Measurements from ENCODE around the gene ITGB2. TPM values are rescaled to one million over a fixed set of nuclear protein-coding genes. Genes with fewer than 3 reads are reported as not detected.

ITGB2 gene
- total RNA-seq, 1 experiment from 2014 or later: 1.4 TPM

- peaks cover 3% of the 10 kb centered on the region for H3K27me3 ChIP-seq (ENCODE audit: control insufficient read depth, insufficient read depth, low read length)
- H3K36me3 ChIP-seq (replicated peaks; ENCODE audit: control insufficient read depth, insufficient read depth, low read length): peaks cover 9% of the 10 kb centered on the region
- H3K4me3 ChIP-seq (ENCODE audit: insufficient read depth, low read depth, low read length): peak overlapping the region; percentile 96
- DNase-seq: no peak
Observed at GRCh38 chr21:44938772-44939531, 18.3 kb upstream of the ITGB2 start.

DNA sequence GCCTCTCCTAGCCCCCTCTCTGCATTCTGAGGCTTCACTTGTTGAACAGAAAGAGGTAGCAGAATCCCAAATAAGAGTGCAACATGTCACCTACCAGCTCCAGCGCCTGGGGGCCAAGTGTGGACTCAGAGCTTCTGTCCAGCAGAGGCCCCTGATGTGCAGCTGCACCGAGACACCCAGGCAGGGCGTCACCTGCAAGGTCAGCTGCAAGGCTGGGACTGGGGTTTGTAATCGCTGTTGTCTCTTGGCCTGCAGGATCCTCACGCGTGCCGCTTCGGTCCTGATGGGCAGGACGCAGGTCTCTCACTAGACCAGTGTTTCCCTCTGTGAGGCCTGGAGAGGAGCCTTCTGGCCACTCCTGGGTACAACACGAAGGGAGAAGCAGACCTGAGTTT, 14.8 kb upstream of the ITGB2 start:
- Histone ChIP-seq H3K4me3 (ENCODE audit: insufficient read depth, low read depth, low read length) (no peak overlapping the region), H3K36me3 (replicated peaks; ENCODE audit: control insufficient read depth, insufficient read depth, low read length) (no peaks in the 10 kb centered on the region), H3K27me3 (ENCODE audit: control insufficient read depth, insufficient read depth, low read length) (peaks cover 37% of the 10 kb centered on the region)
- DNase-seq: no peak

DNA sequence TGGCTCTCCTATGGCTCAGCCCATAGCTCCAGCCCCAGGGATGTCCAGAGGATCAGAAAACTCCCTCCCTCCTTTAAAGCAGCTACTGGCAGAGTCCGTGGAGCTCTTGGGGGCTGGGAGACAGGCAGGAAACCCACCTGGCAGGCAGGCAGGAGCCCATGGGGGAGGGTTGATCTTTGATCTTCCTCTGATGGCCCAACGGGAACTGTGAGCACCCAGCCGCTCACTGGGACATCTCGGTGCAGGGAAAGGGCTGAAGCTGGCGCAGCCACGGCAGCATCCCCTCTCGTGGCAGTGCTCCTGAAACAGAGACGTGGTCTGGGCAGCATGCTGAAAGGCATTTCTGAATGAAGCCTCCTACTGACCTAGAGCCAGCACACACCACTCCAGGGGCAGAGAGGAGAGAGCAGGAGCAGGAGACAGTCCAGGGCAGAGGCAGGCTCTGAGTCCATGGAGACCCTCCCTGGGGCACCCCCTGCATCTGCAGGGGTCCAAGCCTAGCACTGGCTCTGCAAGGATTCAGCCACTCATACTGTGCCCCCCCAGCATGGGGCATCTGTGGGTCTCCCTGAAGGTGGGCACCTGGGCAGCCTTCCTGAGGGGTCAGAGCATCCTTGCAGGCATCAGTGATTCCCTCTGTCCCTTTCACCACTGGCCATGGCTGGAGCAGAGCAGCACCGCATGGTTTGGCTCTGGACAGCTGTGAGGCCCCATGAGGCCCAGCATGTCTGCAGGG, 14.3 kb upstream of the ITGB2 start:
- Histone ChIP-seq H3K4me3 (ENCODE audit: insufficient read depth, low read depth, low read length) (no peak overlapping the region), H3K27me3 (ENCODE audit: control insufficient read depth, insufficient read depth, low read length) (peaks cover 43% of the 10 kb centered on the region), H3K36me3 (replicated peaks; ENCODE audit: control insufficient read depth, insufficient read depth, low read length) (no peaks in the 10 kb centered on the region)
- no peak for DNase-seq

DNA sequence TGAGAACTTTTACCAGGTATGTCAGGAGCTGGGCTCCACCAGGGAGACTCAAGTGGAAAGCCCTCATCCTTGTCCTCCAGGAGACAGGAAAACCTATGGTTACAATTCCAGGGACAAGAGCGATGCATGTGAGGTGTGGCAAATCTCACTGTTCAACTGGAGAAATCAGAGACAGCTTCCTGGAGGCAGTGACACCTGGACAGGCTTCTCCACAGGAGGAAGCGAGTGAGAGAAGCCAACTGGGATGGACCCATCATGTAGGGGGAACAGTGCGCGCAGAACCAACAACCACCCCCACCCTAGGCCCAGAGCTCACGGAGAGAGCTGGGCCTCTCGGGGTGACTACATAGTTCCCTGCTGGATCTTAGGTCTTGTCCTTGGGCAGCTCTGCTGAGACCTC, 13.6 kb upstream of the ITGB2 start:
- Histone ChIP-seq H3K27me3 (ENCODE audit: control insufficient read depth, insufficient read depth, low read length) (peaks cover 50% of the 10 kb centered on the region), H3K36me3 (replicated peaks; ENCODE audit: control insufficient read depth, insufficient read depth, low read length) (no peaks in the 10 kb centered on the region)
- DNase-seq: no peak

DNA sequence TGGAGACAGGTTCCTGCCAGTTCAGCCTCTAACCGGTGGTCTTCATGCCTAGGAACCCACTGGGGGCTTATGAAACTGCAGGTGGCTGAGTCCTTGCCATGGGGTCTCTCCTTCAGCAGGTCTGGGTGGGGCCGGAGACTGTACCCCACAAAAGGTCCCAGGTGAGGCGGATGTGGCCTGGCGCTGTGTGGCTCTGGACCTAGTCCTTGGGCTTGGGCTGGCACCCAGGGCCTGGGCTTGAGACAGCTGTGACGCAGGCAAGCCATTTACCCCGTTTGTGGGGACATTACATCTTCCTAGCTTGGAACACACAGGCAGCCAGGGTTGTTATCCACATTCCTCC, 13.2 kb upstream of the ITGB2 start:
- no peak for DNase-seq
- no peaks in the 10 kb centered on the region for H3K36me3 ChIP-seq (replicated peaks; ENCODE audit: control insufficient read depth, insufficient read depth, low read length)
- H3K27me3 ChIP-seq (ENCODE audit: control insufficient read depth, insufficient read depth, low read length): peaks cover 53% of the 10 kb centered on the region
- H3K4me3 ChIP-seq (ENCODE audit: insufficient read depth, low read depth, low read length): no peak overlapping the region

More for the DNA sequence above, 13.6 kb upstream of the ITGB2 start:
- H3K4me3 ChIP-seq (ENCODE audit: insufficient read depth, low read depth, low read length): no peak overlapping the region

DNA sequence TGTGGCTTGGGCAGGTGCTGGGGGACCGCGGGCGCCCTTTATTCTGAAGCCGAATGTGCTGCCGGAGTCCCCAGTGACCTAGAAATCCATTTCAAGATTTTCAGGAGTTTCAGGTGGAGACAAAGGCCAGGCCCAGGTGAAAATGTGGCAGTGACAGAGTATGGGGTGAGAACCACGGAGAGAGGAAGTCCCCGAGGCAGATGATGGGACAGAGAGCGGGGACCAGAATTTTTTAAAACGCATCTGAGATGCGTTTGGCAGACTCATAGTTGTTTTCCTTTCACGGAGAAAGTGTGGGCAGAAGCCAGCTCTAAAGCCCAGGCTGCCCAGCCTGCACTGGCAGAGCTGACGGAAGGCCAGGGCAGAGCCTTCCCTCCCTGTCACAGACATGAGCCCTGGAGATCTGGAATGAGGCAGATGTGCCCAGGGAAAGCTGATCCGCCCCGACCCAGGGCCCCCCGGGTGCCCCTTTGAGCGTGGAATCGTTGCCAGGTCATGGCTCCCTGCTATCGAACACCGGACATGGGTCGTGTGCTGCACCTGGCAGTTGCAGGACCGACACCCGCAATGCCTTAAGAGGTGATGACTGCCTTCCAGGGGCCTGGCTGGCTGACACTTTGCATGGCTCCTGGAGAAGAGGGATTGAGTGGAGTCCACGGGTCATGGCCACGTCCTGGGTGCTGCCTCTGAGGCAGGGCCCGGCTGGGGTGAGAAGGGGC, 12.7 kb upstream of the ITGB2 start:
- no peak overlapping the region for H3K4me3 ChIP-seq (ENCODE audit: insufficient read depth, low read depth, low read length)
- H3K27me3 ChIP-seq (ENCODE audit: control insufficient read depth, insufficient read depth, low read length): peaks cover 58% of the 10 kb centered on the region
- no peaks in the 10 kb centered on the region for H3K36me3 ChIP-seq (replicated peaks; ENCODE audit: control insufficient read depth, insufficient read depth, low read length)
- peak; percentile 49 for DNase-seq

DNA sequence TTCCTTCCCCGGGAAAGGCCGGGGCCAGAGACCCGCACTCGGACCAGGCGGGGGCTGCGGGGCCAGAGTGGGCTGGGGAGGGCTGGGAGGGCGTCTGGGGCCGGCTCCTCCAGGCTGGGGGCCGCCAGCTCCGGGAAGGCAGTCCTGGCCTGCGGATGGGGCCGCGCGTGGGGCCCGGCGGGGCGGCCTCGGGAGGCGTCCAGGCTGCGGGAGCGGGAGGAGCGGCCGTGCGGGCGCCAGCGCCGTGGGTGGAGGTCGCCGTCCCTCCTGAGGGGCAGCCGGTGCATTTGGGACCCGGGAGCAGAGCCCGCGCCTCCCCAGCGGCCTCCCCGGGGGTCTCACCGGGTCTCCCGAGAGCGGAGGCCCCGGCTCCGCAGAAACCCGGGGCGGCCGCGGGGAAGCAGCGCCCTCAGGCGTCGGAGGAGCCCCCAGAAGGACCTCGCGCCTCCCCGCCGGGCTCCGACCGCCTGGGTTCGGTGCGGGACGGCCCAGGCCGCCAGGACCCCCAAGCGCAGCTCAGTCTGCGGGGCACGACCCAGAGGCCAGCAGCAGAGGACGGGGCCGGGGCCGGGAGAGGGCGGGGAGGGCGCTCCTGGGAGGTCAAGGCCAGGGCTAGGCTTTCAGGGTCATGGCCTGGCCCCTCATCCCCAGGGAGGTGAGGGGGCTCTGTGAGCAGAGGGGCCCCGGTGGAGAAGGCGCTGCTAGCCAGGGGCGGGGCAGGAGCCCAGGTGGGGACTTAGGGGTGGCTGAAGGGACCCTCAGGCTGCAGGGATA, 11.9 kb upstream of the ITGB2 start:
- peak; percentile 88 for DNase-seq
- peaks cover 66% of the 10 kb centered on the region for H3K27me3 ChIP-seq (ENCODE audit: control insufficient read depth, insufficient read depth, low read length)
- peak overlapping the region; percentile 24 for H3K4me3 ChIP-seq (ENCODE audit: insufficient read depth, low read depth, low read length)

DNA sequence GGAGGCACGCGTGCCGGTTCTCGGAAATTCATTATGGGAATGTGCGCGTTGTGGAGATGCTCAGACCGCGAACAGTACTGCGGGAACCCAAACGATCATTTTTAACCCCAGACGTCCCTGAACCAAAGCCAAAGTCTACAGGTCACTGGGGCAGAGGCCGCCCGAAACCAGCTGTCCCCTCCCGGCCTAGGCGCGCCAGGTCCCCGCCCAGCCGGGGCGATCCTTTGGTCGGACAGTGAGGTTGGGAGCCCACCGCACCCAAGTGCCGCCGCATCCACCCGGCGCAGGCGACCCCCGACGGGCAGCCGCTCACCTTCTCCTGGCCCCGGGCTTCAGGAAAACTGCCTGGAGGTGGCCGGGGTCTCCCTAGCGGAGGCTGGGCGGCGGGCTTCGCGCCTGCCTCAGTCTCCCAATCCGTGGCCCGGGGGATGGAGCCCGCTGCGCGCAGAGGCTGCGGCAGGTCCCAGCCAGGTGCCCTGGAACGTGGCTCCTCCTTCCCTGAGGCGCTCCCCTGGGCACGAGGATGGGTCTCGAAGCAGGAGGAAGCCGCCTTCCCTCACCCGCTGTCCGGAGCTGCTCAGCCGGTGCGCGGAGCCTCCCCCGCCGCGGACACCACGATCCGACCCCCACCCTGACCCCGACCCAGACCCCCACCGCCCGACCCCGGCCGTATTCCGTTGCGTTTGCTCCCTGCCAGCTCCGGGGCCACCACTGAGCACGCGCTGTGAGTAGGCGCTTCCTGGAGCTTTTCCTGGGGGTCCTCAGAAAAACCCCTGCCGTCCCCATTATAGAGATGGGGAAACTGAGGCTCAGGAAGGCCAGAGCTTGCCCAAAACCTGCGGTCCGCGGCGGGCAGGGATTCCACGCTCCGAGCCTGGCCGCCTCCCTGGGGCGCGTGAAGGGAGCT, 11.1 kb upstream of the ITGB2 start:
- Histone ChIP-seq H3K4me3 (ENCODE audit: insufficient read depth, low read depth, low read length) (peak overlapping the region; percentile 24), H3K27me3 (ENCODE audit: control insufficient read depth, insufficient read depth, low read length) (peaks cover 71% of the 10 kb centered on the region), H3K36me3 (replicated peaks; ENCODE audit: control insufficient read depth, insufficient read depth, low read length) (no peaks in the 10 kb centered on the region)
- peak; percentile 85 for DNase-seq

More for the DNA sequence above, 11.9 kb upstream of the ITGB2 start:
- no peaks in the 10 kb centered on the region for H3K36me3 ChIP-seq (replicated peaks; ENCODE audit: control insufficient read depth, insufficient read depth, low read length)

DNA sequence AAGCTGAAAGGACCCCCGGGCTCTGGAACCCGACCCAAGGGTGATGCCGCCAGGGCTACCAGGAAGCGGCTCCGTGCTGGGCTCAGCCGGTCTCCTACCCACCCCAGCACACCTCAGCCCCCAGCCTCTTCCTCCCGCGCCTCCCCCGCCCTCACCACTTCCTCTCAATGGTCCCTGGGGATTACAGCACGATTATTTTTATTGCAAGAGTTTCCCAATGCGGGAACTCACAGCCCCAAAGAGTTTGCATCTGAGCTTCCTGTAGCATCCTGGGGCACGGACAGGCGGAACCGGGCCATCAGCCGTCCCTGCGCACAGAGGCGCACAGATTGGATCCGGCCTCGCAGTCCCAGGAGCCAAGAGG, 10.4 kb upstream of the ITGB2 start:
- Histone ChIP-seq H3K36me3 (replicated peaks; ENCODE audit: control insufficient read depth, insufficient read depth, low read length) (no peaks in the 10 kb centered on the region), H3K27me3 (ENCODE audit: control insufficient read depth, insufficient read depth, low read length) (peaks cover 78% of the 10 kb centered on the region), H3K4me3 (ENCODE audit: insufficient read depth, low read depth, low read length) (peak overlapping the region; percentile 24)
- peak; percentile 79 for DNase-seq

- H3K27me3 ChIP-seq (ENCODE audit: control insufficient read depth, insufficient read depth, low read length): peaks cover 79% of the 10 kb centered on the region
- DNase-seq: peak; percentile 71
- H3K36me3 ChIP-seq (replicated peaks; ENCODE audit: control insufficient read depth, insufficient read depth, low read length): no peaks in the 10 kb centered on the region
- no peak overlapping the region for H3K4me3 ChIP-seq (ENCODE audit: insufficient read depth, low read depth, low read length)
Observed at GRCh38 chr21:44930543-44930981, 9.9 kb upstream of the ITGB2 start.

DNA sequence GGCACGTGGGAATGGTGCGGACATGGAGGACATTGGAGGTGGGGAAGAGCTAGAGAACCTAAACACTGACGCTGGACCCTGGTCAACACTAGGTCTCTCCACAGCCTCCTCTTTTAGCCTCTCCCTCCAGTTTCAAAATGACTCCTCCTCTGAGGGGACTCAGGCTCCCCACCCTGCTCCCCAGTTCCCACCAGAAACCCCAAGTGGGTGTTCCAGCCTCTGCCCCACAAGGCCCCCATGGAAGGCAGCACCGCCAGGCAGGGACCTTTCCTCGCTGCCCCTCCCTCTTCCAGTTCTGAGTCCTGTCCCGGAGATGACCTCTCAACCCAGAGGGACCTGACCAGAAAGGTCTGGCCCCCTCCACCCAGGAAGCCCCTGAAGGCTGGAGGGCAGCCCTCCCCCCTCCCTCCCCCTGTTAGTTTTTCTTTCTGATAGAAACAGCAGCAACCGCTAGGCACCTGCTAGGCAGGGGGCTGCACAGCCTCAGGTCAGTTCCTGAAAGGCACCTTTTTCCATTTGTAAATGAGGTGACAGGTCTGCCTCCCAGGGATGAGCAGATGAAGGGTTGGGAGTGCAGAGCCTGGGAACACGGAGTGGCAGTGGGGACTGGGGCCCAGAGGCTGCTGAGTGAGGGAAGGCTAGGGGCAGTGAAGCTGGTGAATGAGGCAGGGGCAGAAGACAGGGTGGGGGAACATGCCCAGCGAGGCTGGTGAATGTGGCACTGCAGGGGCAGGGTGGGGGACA, 9.3 kb upstream of the ITGB2 start:
- no peaks in the 10 kb centered on the region for H3K36me3 ChIP-seq (replicated peaks; ENCODE audit: control insufficient read depth, insufficient read depth, low read length)
- no peak overlapping the region for H3K4me3 ChIP-seq (ENCODE audit: insufficient read depth, low read depth, low read length)
- peaks cover 78% of the 10 kb centered on the region for H3K27me3 ChIP-seq (ENCODE audit: control insufficient read depth, insufficient read depth, low read length)
- no peak for DNase-seq

DNA sequence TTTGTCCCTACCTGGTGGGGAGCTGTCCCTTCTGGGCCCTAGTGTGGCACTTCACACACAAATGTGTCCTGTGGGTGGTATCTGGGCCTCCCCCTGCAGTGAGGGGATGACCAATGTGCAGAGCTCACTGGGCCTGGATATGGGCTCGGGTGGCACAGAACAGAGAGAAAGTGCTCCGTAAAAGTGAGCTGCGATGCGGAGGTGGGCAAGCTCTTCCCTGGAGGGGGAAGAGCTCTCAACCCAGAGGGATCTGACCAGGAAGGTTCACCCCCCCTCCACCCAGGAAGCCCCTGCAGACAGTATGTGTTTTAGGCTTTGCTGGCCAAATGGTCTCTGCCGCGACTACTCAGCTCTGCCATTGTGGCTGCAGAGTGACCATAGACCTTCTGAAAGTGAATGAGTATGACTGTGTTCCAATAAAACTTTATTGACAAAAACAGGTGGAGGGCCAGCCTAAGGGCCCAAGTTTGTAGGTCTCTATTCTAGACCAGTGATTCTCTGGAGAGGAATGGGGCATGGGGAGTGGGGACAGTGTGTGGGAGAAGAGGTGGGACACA, 8.6 kb upstream of the ITGB2 start:
- DNase-seq: no peak
- H3K27me3 ChIP-seq (ENCODE audit: control insufficient read depth, insufficient read depth, low read length): peaks cover 81% of the 10 kb centered on the region
- H3K36me3 ChIP-seq (replicated peaks; ENCODE audit: control insufficient read depth, insufficient read depth, low read length): no peaks in the 10 kb centered on the region
- no peak overlapping the region for H3K4me3 ChIP-seq (ENCODE audit: insufficient read depth, low read depth, low read length)
